DOHH2 (cell line): ENCODE results near the gene IARS2.

Experiments used
- H3F3A ChIP-seq: fragments of 200-600 bp; sonication (generic), shearing (Covaris generic); 2 replicates; pipeline ENCODE4 v1.6.0; 2016; ENCODE audit warnings: antibody characterized with exemption, mild to moderate bottlenecking; ENCODE audit not compliant: control insufficient read depth, insufficient read depth
- H3K27ac ChIP-seq: fragments of 200-600 bp; sonication (generic); 2 replicates; pipeline ENCODE4 v1.5.1; 2014; ENCODE audit warnings: low read depth, mild to moderate bottlenecking, low read length, moderate library complexity
- H3K27me3 ChIP-seq: fragments of 200-600 bp; sonication (generic); 2 replicates; pipeline ENCODE4 v1.6.1; 2014; ENCODE audit warnings: mild to moderate bottlenecking, low read length, mixed read lengths; ENCODE audit not compliant: control insufficient read depth
- H3K36me3 ChIP-seq: fragments of 200-600 bp; sonication (generic); 2 replicates; pipeline ENCODE4 v1.6.1; 2014; ENCODE audit warnings: mild to moderate bottlenecking, low read length, moderate library complexity, mixed read lengths; ENCODE audit not compliant: control insufficient read depth
- H3K4me1 ChIP-seq: fragments of 200-600 bp; sonication (generic); 2 replicates; pipeline ENCODE4 v1.6.1; 2014; ENCODE audit warnings: mild to moderate bottlenecking, low read length, mixed read lengths; ENCODE audit not compliant: control insufficient read depth
- H3K4me2 ChIP-seq: fragments of 200-600 bp; sonication (generic); 2 replicates; pipeline ENCODE4 v1.6.0; 2014; ENCODE audit warnings: mild to moderate bottlenecking, low read length, moderate library complexity
- H3K4me3 ChIP-seq: fragments of 200-600 bp; sonication (generic); 2 replicates; pipeline ENCODE4 v1.5.1; 2014; ENCODE audit warnings: mild to moderate bottlenecking, low read length, mixed read lengths
- H3K79me2 ChIP-seq: fragments of 200-600 bp; sonication (generic); 2 replicates; pipeline ENCODE4 v1.6.1; 2014; ENCODE audit warnings: mild to moderate bottlenecking, low read length, mixed read lengths; ENCODE audit not compliant: control insufficient read depth
- H3K9me2 ChIP-seq: fragments of 200-600 bp; sonication (generic); replicated peaks from 2 replicates; pipeline ENCODE4 v1.6.1; 2014; ENCODE audit warnings: mild to moderate bottlenecking, low read length, mixed read lengths; ENCODE audit not compliant: control insufficient read depth
- H3K9me3 ChIP-seq: fragments of 200-600 bp; sonication (generic); 2 replicates; pipeline ENCODE4 v1.6.1; 2014; ENCODE audit warnings: antibody characterized with exemption, low read length, mixed read lengths; ENCODE audit not compliant: control insufficient read depth, insufficient read depth
- H4K20me1 ChIP-seq: fragments of 200-600 bp; sonication (generic); 2 replicates; pipeline ENCODE4 v1.6.0; 2014; ENCODE audit warnings: low read depth, mild to moderate bottlenecking, antibody characterized with exemption, low read length, moderate library complexity; ENCODE audit not compliant: control insufficient read depth, insufficient read depth
- CTCF ChIP-seq: fragments of 200-600 bp; sonication (generic); IDR thresholded peaks from one replicate; pipeline ENCODE4 v1.5.1; 2014; ENCODE audit warnings: antibody characterized with exemption, mild to moderate bottlenecking, low read depth, low read length; ENCODE audit not compliant: poor library complexity, severe bottlenecking
- EZH2phosphoT487 ChIP-seq: fragments of 200-600 bp; sonication (generic); IDR thresholded peaks from 2 replicates; pipeline ENCODE4 v1.6.1; 2017; ENCODE audit warnings: borderline replicate concordance, mild to moderate bottlenecking, antibody characterized with exemption, low read length, moderate library complexity, mixed read lengths

IARS2 gene

GRCh38 chr1:220062629-220063028 lies 31.3 kb upstream of the IARS2 start:
- no peaks in the 10 kb centered on the region for H3K4me1 ChIP-seq
- H3K9me2 ChIP-seq: no peaks in the 10 kb centered on the region

GRCh38 chr1:220067269-220068204 lies 26.4 kb upstream of the IARS2 start:
- Histone ChIP-seq H3K4me3 (no peak overlapping the region), H3K9me2 (no peaks in the 10 kb centered on the region), H3F3A (peaks cover 5% of the 10 kb centered on the region; the same call in 1 of the 2 replicates), H3K36me3 (peaks cover 84% of the 10 kb centered on the region), H3K4me2 (no peak overlapping the region), H4K20me1 (no peaks in the 10 kb centered on the region), H3K79me2 (0 out of 2 replicates have a peak, but pooled peaks cover 2% of the 10 kb centered on the region), H3K27ac (no peak overlapping the region), H3K9me3 (no peaks in the 10 kb centered on the region), H3K27me3 (no peaks in the 10 kb centered on the region), H3K4me1 (no peaks in the 10 kb centered on the region)
- TF ChIP-seq CTCF (no peak), EZH2phosphoT487 (no peak)

More at GRCh38 chr1:220062629-220063028, 31.3 kb upstream of the IARS2 start:
- Histone ChIP-seq H3K4me2 (no peak overlapping the region), H3K36me3 (peaks cover 84% of the 10 kb centered on the region), H3F3A (peaks cover 5% of the 10 kb centered on the region; the same call in 1 of the 2 replicates), H4K20me1 (no peaks in the 10 kb centered on the region), H3K4me3 (no peak overlapping the region), H3K27ac (no peak overlapping the region), H3K79me2 (0 out of 2 replicates have a peak, but pooled peaks cover 2% of the 10 kb centered on the region), H3K9me3 (no peaks in the 10 kb centered on the region), H3K27me3 (no peaks in the 10 kb centered on the region)
- no peak for TF ChIP-seq CTCF
- TF ChIP-seq EZH2phosphoT487: no peak

GRCh38 chr1:220076861-220077762 lies 16.8 kb upstream of the IARS2 start:
- peaks cover 62% of the 10 kb centered on the region for H3K79me2 ChIP-seq
- no peaks in the 10 kb centered on the region for H3K4me1 ChIP-seq

More at GRCh38 chr1:220076861-220077762, 16.8 kb upstream of the IARS2 start:
- 0 out of 2 replicates have a peak, but pooled peaks cover 4% of the 10 kb centered on the region for H3F3A ChIP-seq
- H3K27me3 ChIP-seq: no peaks in the 10 kb centered on the region
- no peak overlapping the region for H3K4me2 ChIP-seq
- H3K27ac ChIP-seq: no peak overlapping the region
- no peak overlapping the region for H3K4me3 ChIP-seq
- no peaks in the 10 kb centered on the region for H4K20me1 ChIP-seq
- no peak for TF ChIP-seq CTCF
- no peak for TF ChIP-seq EZH2phosphoT487
- peaks cover 76% of the 10 kb centered on the region for H3K36me3 ChIP-seq
- H3K9me3 ChIP-seq: no peaks in the 10 kb centered on the region
- H3K9me2 ChIP-seq: no peaks in the 10 kb centered on the region
